ENCODE measurements around the gene TNF. TPM values are rescaled to one million over a fixed set of nuclear protein-coding genes. Genes with fewer than 3 reads are reported as not detected.

The TNF gene
- total and polyA plus RNA-seq, 2 of the 13 experiments (the other 11 are each of a cell fraction or from before 2014, with no cell fraction given), result not detected

DNA sequence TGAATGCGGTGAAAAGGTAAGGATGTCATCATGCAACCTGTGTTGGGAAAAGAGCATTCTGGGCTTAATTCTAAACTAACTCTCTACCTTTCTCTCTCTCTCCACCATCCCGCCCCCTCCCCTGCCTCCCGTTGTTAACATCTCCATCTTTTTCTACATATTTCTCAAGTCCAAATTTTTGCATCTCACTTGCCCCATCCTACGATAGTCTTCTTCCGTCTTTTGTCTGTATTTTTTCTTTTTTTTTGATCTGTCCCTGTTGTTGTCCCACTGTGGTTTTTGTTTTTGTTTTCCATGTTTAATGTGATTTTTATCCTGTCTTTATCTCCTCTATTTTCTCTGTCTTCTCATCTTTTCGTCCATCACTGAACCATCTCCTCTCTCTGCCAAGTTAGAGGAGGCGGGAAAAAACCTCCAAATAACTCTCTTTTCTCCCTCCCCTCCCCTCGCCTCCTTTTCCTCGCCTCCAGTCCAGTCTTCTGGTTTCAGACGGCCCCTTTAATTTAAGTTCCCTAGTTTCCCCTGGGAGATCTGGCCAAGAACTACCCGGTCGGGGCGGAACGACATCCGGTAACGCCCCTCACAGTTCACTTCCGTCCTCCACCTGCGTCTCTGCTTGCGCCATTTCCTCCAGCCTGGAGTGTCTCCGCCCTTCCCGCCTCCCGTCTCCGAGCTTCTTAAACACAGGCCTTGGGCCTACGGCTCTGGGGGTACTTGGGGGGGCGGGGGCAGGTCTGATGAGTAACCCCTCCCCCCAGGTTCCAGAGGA, 28.2 kb upstream of the TNF start, which contains the start of gene NFKBIL1 (continued):
- no peak for TF ChIP-seq NFRKB (IDR thresholded peaks at IDR 0.05)
- no peak for TF ChIP-seq BRD4 (CRISPR knock-in tag; IDR thresholded peaks at IDR 0.05)
- TF ChIP-seq, protein P1, sequence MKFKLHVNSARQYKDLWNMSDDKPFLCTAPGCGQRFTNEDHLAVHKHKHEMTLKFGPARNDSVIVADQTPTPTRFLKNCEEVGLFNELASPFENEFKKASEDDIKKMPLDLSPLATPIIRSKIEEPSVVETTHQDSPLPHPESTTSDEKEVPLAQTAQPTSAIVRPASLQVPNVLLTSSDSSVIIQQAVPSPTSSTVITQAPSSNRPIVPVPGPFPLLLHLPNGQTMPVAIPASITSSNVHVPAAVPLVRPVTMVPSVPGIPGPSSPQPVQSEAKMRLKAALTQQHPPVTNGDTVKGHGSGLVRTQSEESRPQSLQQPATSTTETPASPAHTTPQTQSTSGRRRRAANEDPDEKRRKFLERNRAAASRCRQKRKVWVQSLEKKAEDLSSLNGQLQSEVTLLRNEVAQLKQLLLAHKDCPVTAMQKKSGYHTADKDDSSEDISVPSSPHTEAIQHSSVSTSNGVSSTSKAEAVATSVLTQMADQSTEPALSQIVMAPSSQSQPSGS (CRISPR knock-in tag; IDR thresholded peaks at IDR 0.05), result peak; percentile 85
- TF ChIP-seq REL (CRISPR knock-in tag; conservative IDR thresholded peaks at IDR 0.05), result peak; percentile 61; the same call in 1 of the 2 replicates
- TF ChIP-seq, protein P2, sequence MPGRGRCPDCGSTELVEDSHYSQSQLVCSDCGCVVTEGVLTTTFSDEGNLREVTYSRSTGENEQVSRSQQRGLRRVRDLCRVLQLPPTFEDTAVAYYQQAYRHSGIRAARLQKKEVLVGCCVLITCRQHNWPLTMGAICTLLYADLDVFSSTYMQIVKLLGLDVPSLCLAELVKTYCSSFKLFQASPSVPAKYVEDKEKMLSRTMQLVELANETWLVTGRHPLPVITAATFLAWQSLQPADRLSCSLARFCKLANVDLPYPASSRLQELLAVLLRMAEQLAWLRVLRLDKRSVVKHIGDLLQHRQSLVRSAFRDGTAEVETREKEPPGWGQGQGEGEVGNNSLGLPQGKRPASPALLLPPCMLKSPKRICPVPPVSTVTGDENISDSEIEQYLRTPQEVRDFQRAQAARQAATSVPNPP (CRISPR knock-in tag; IDR thresholded peaks at IDR 0.05), result 0 out of 2 replicates have a peak, but pooled peaks have one; percentile 38
- no peak for TF ChIP-seq ZNF160 (CRISPR knock-in tag; IDR thresholded peaks at IDR 0.05)
- TF ChIP-seq ZFP41 (CRISPR knock-in tag; IDR thresholded peaks at IDR 0.05; ENCODE audit: borderline replicate concordance), result no peak
- peak; percentile 81; the same call in 1 of the 2 replicates for TF ChIP-seq CBFB (CRISPR knock-in tag; IDR thresholded peaks at IDR 0.05)
- TF ChIP-seq ZNF331 (CRISPR knock-in tag; IDR thresholded peaks at IDR 0.05), result peak; percentile 82
- TF ChIP-seq, protein P3, sequence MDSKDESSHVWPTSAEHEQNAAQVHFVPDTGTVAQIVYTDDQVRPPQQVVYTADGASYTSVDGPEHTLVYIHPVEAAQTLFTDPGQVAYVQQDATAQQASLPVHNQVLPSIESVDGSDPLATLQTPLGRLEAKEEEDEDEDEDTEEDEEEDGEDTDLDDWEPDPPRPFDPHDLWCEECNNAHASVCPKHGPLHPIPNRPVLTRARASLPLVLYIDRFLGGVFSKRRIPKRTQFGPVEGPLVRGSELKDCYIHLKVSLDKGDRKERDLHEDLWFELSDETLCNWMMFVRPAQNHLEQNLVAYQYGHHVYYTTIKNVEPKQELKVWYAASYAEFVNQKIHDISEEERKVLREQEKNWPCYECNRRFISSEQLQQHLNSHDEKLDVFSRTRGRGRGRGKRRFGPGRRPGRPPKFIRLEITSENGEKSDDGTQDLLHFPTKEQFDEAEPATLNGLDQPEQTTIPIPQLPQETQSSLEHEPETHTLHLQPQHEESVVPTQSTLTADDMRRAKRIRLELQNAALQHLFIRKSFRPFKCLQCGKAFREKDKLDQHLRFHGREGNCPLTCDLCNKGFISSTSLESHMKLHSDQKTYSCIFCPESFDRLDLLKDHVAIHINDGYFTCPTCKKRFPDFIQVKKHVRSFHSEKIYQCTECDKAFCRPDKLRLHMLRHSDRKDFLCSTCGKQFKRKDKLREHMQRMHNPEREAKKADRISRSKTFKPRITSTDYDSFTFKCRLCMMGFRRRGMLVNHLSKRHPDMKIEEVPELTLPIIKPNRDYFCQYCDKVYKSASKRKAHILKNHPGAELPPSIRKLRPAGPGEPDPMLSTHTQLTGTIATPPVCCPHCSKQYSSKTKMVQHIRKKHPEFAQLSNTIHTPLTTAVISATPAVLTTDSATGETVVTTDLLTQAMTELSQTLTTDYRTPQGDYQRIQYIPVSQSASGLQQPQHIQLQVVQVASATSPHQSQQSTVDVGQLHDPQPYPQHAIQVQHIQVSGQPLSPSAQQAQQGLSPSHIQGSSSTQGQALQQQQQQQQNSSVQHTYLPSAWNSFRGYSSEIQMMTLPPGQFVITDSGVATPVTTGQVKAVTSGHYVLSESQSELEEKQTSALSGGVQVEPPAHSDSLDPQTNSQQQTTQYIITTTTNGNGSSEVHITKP (CRISPR knock-in tag; IDR thresholded peaks at IDR 0.05; ENCODE audit: low read depth), result peak; percentile 37; the same call in 1 of the 2 replicates
- 0 out of 2 replicates have a peak, but pooled peaks have one; percentile 9 for TF ChIP-seq HNF4A (CRISPR knock-in tag; IDR thresholded peaks at IDR 0.05)
- no peak for TF ChIP-seq ZNF232 (CRISPR knock-in tag; IDR thresholded peaks at IDR 0.05; ENCODE audit: borderline replicate concordance)
- TF ChIP-seq TSC22D2 (CRISPR knock-in tag; IDR thresholded peaks at IDR 0.05; ENCODE audit: borderline replicate concordance), result peak; percentile 38; the same call in 1 of the 2 replicates
- no peak; the same call in 1 of the 2 replicates for TF ChIP-seq ETV6 (CRISPR knock-in tag; conservative IDR thresholded peaks at IDR 0.05)
- no peak for TF ChIP-seq ZNF138 (CRISPR knock-in tag; IDR thresholded peaks at IDR 0.05; ENCODE audit: low read depth)
- TF ChIP-seq, protein P4, sequence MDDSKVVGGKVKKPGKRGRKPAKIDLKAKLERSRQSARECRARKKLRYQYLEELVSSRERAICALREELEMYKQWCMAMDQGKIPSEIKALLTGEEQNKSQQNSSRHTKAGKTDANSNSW (CRISPR knock-in tag; IDR thresholded peaks at IDR 0.05; ENCODE audit: borderline replicate concordance), result no peak
- TF ChIP-seq, protein P5, sequence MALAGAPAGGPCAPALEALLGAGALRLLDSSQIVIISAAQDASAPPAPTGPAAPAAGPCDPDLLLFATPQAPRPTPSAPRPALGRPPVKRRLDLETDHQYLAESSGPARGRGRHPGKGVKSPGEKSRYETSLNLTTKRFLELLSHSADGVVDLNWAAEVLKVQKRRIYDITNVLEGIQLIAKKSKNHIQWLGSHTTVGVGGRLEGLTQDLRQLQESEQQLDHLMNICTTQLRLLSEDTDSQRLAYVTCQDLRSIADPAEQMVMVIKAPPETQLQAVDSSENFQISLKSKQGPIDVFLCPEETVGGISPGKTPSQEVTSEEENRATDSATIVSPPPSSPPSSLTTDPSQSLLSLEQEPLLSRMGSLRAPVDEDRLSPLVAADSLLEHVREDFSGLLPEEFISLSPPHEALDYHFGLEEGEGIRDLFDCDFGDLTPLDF (CRISPR knock-in tag; IDR thresholded peaks at IDR 0.05), result no peak
- TF ChIP-seq, protein P6, sequence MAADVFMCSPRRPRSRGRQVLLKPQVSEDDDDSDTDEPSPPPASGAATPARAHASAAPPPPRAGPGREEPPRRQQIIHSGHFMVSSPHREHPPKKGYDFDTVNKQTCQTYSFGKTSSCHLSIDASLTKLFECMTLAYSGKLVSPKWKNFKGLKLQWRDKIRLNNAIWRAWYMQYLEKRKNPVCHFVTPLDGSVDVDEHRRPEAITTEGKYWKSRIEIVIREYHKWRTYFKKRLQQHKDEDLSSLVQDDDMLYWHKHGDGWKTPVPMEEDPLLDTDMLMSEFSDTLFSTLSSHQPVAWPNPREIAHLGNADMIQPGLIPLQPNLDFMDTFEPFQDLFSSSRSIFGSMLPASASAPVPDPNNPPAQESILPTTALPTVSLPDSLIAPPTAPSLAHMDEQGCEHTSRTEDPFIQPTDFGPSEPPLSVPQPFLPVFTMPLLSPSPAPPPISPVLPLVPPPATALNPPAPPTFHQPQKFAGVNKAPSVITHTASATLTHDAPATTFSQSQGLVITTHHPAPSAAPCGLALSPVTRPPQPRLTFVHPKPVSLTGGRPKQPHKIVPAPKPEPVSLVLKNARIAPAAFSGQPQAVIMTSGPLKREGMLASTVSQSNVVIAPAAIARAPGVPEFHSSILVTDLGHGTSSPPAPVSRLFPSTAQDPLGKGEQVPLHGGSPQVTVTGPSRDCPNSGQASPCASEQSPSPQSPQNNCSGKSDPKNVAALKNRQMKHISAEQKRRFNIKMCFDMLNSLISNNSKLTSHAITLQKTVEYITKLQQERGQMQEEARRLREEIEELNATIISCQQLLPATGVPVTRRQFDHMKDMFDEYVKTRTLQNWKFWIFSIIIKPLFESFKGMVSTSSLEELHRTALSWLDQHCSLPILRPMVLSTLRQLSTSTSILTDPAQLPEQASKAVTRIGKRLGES (CRISPR knock-in tag; IDR thresholded peaks at IDR 0.05; ENCODE audit: borderline replicate concordance), result no peak
